CD14-positive monocyte (primary cell): Measurements from ENCODE around the gene PPP2R3C. TPM values are rescaled to one million over a fixed set of nuclear protein-coding genes. Genes with fewer than 3 reads are reported as not detected.
A peak's percentile ranks its signal among the peaks of the same experiment; 100 is the strongest.

Source experiments
- DNase-seq, 3 donors: peaks; one replicate each; pipeline ENCODE4 v3.0.0-alpha.2; 2011 to 2022
- H2AFZ ChIP-seq: 2 replicates; pipeline ENCODE4 v1.6.0; 2012; ENCODE audit warnings: mild to moderate bottlenecking, low read depth, low read length, inconsistent platforms; ENCODE audit not compliant: insufficient read depth, poor library complexity, severe bottlenecking
- H3K27ac ChIP-seq, 2 donors: 1 replicate in 1 of 2; 2 replicates in 1 of 2; pipeline ENCODE4 v1.5.1; 2012 to 2013; ENCODE audit warnings: low read length in 2 of 2, control low read depth in 1 of 2, inconsistent platforms in 1 of 2, low read depth in 1 of 2, mild to moderate bottlenecking in 1 of 2
- H3K27me3 ChIP-seq, 2 donors: one replicate each; pipeline versions ENCODE4 v1.6.0 to v1.6.1; 2011 to 2013; ENCODE audit warnings: low read length in 2 of 2; ENCODE audit not compliant: control insufficient read depth in 2 of 2, insufficient read depth in 2 of 2
- H3K36me3 ChIP-seq, 2 donors: replicated peaks in 1 of 2; 1 replicate in 1 of 2; 2 replicates in 1 of 2; pipeline versions ENCODE4 v1.5.1 to v1.6.1; 2012 to 2013; ENCODE audit warnings: low read length in 2 of 2, control low read depth in 1 of 2, inconsistent platforms in 1 of 2, mild to moderate bottlenecking in 1 of 2; ENCODE audit not compliant: insufficient read depth in 2 of 2, control insufficient read depth in 1 of 2
- H3K4me1 ChIP-seq, 2 donors: 1 replicate in 1 of 2; 2 replicates in 1 of 2; pipeline versions ENCODE4 v1.5.1 to v1.6.1; 2012 to 2013; ENCODE audit warnings: low read length in 2 of 2, control low read depth in 1 of 2, inconsistent platforms in 1 of 2, mild to moderate bottlenecking in 1 of 2, moderate library complexity in 1 of 2; ENCODE audit not compliant: insufficient read depth in 2 of 2, control insufficient read depth in 1 of 2
- H3K4me2 ChIP-seq: replicated peaks from 2 replicates; pipeline ENCODE3; 2012; ENCODE audit warnings: low read length, moderate library complexity, mild to moderate bottlenecking; ENCODE audit not compliant: poor library complexity, severe bottlenecking; ENCODE audit errors: extremely low read depth
- H3K4me3 ChIP-seq, 3 experiments: fragments of 200-600 bp in 1 of 3; sonication (generic) in 1 of 3; replicated peaks in 1 of 3; 1 replicate in 2 of 3; 2 replicates in 1 of 3; pipeline ENCODE4 v1.5.1; 2011 to 2013; ENCODE audit warnings: low read length in 3 of 3, mild to moderate bottlenecking in 3 of 3, control low read depth in 2 of 3, low read depth in 2 of 3, inconsistent platforms in 1 of 3, moderate library complexity in 1 of 3
- H3K79me2 ChIP-seq: 2 replicates; pipeline ENCODE4 v1.6.0; 2012; ENCODE audit warnings: mild to moderate bottlenecking, control low read depth, inconsistent platforms, low read length, moderate library complexity; ENCODE audit not compliant: insufficient read depth
- H3K9ac ChIP-seq: 2 replicates; pipeline ENCODE4 v1.6.0; 2017; ENCODE audit warnings: low read length, mild to moderate bottlenecking; ENCODE audit not compliant: insufficient read depth, poor library complexity, severe bottlenecking
- H3K9me3 ChIP-seq, 2 donors: replicated peaks in 1 of 2; 1 replicate in 1 of 2; 2 replicates in 1 of 2; pipeline versions ENCODE4 v1.5.1 to v1.6.1; 2012 to 2013; ENCODE audit warnings: low read length in 2 of 2, control low read depth in 1 of 2; ENCODE audit not compliant: control insufficient read depth in 1 of 2, insufficient read depth in 1 of 2
- H4K20me1 ChIP-seq: 2 replicates; pipeline ENCODE4 v1.6.0; 2012; ENCODE audit warnings: mild to moderate bottlenecking, low read length, control low read depth, moderate library complexity; ENCODE audit not compliant: insufficient read depth
- H3K27ac Mint-ChIP-seq, 7 donors: one replicate each; pipeline ENCODE4 v1.8.0; 2020; ENCODE audit warnings: mild to moderate bottlenecking in 7 of 7, mixed read lengths in 7 of 7, moderate library complexity in 6 of 7, inconsistent platforms in 2 of 7
- H3K27me3 Mint-ChIP-seq, 3 donors: one replicate each; pipeline ENCODE4 v1.8.0; 2021 to 2022; ENCODE audit warnings: low read depth in 3 of 3, mild to moderate bottlenecking in 3 of 3, mixed read lengths in 3 of 3, moderate library complexity in 3 of 3, inconsistent platforms in 1 of 3
- H3K36me3 Mint-ChIP-seq, 2 donors: one replicate each; pipeline ENCODE4 v1.8.0; 2020; ENCODE audit warnings: mixed read lengths in 2 of 2, inconsistent platforms in 1 of 2, mild to moderate bottlenecking in 1 of 2
- H3K4me1 Mint-ChIP-seq: one replicate; pipeline ENCODE4 v1.8.0; 2020; ENCODE audit warnings: mild to moderate bottlenecking, mixed read lengths
- H3K4me3 Mint-ChIP-seq, 2 donors: one replicate each; pipeline ENCODE4 v1.8.0; 2020; ENCODE audit warnings: mild to moderate bottlenecking in 2 of 2, mixed read lengths in 2 of 2, moderate library complexity in 1 of 2
- H3K9me3 Mint-ChIP-seq, 7 donors: one replicate each; pipeline ENCODE4 v1.8.0; 2020 to 2022; ENCODE audit warnings: mixed read lengths in 7 of 7, mild to moderate bottlenecking in 6 of 7, moderate library complexity in 6 of 7, inconsistent platforms in 2 of 7
- WGBS: methylation state at CpG from one replicate; pipeline ENCODE4 v1.1.5; 2013; ENCODE audit warnings: missing lambda C conversion rate; ENCODE audit not compliant: insufficient coverage; 5-methylcytosine and 5-hydroxymethylcytosine counted together
- intact Hi-C, 2 donors: fragments of 100-400 bp; cut with micrococcal nuclease; formaldehyde crosslinking; loops; one replicate each; pipeline versions ENCODE4 v1.15.0 to v1.15.1; 2023
- polyA plus RNA-seq, 3 donors: library from polyadenylated mRNA; depleted of rRNA in 1 of 3; unstranded in 2 of 3; stranded (reverse) in 1 of 3; fragments of 300-500 nt in 2 of 3; fragments of >200 nt in 1 of 3; fragmentation: Illumina TruSeq in 2 of 3; gene quantifications; 1 replicate in 2 of 3; 2 replicates in 1 of 3; pipeline ENCODE4 v1.2.3, GENCODE V29; 2012 to 2021
- TF ChIP-seq, protein P1 (sequence below): fragments of 200-600 bp; IDR thresholded peaks from one replicate; pipeline ENCODE4 v1.8.0; 2022; ENCODE audit warnings: antibody characterized with exemption, mild to moderate bottlenecking

The PPP2R3C gene
- polyA plus RNA-seq, 3 donors: 21.4 to 131 (median 122) TPM

DNA sequence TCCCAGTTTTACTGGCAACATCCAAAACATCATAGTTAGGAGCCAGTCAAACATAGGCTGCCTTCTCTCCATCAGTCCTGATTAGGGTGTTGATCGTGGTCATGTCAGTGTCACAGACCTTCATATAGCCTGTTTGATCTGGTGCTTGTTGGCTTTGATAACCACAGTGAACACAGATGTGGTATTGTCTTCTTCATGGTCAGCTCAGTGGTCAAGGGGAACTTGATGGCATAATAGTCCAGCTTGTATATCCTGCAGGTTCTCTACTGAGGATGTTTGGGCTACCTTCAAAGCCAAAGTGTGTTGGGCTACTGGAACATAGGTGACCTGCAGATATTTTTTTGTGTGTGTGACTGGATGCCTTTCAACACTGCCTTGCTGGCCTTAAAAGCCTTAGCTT lies 22.2 kb upstream of the PPP2R3C start:
- Mint-ChIP-seq H3K4me3 (no peak overlapping the region), H3K36me3 (peaks cover 26 to 54% of the 10 kb centered on the region in 2 donors)
- WGBS: 100% methylated on average over 1 of the region's 1 CpG

DNA sequence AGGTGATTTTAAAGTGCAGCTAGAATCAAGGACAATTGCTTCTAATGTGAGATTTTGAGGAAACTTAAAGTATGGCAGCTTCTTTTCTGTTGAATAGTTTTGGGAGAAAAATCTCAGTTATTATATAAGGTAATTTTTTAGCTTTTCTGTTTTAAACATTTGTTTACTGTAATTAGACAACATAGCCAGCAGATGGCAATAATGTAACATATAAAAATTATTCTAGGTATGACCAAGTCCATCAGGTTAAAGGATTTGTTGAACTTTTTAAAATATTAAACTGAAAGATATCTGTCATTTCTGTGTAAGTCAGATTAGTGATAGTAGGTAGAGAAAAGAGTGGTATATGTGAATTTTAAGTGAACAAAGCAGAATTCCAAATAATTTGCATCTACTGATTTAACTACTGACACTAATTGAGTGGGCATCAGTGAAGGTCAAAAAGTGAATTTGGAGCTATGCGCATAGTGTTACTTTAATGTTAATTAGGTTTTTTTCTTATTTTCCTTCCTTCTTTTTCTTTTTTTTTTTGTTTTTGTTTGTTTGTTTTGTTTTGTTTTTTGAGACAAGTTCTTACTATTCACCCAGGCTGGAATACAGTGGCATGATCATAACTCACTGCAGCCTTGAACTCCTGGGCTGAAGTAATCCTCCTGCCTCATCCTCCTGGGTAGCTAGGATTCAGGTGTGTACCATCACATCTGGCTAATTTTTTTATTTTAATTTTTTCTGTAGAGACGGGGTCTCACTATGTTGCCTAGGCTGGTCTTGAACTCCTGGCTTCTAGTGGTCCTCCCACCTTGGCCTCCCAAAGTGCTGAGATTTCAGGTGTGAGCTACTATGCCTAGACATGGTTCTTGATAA lies 19.2 kb upstream of the PPP2R3C start:
- H4K20me1 ChIP-seq: no peaks in the 10 kb centered on the region
- Mint-ChIP-seq H3K27me3 (no peaks in the 10 kb centered on the region), H3K4me3 (no peak overlapping the region), H3K36me3 (peaks cover 34 to 61% of the 10 kb centered on the region in 2 donors), H3K27ac (peak overlapping the region in 2 of 7 donors; percentile 31 to 42), H3K9me3 (peaks cover 0 to 2% (median 0%) of the 10 kb centered on the region in 7 donors), H3K4me1 (peaks cover 16% of the 10 kb centered on the region)
- no peak overlapping the region for H3K4me2 ChIP-seq
- no peaks in the 10 kb centered on the region for H3K27me3 ChIP-seq
- intact Hi-C loops: loop anchor here in 1 of 2 donors (5.0 kb wide), 1 partner anchor 276 kb away; no protein-coding TSS in a partner anchor
- TF ChIP-seq, protein P1, sequence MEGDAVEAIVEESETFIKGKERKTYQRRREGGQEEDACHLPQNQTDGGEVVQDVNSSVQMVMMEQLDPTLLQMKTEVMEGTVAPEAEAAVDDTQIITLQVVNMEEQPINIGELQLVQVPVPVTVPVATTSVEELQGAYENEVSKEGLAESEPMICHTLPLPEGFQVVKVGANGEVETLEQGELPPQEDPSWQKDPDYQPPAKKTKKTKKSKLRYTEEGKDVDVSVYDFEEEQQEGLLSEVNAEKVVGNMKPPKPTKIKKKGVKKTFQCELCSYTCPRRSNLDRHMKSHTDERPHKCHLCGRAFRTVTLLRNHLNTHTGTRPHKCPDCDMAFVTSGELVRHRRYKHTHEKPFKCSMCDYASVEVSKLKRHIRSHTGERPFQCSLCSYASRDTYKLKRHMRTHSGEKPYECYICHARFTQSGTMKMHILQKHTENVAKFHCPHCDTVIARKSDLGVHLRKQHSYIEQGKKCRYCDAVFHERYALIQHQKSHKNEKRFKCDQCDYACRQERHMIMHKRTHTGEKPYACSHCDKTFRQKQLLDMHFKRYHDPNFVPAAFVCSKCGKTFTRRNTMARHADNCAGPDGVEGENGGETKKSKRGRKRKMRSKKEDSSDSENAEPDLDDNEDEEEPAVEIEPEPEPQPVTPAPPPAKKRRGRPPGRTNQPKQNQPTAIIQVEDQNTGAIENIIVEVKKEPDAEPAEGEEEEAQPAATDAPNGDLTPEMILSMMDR: peak; percentile 69
- H3K27ac ChIP-seq: no peak overlapping the region
- H3K79me2 ChIP-seq: peaks cover 3% of the 10 kb centered on the region
- DNase-seq: peak in 2 of 3 donors; percentile 6 to 61
- no peak overlapping the region for H3K4me3 ChIP-seq
- no CpG with 5 or more reads among the region's 2 CpGs for WGBS
- H3K36me3 ChIP-seq: peaks cover 0 to 49% of the 10 kb centered on the region in 2 donors
- H2AFZ ChIP-seq: no peak overlapping the region
- H3K4me1 ChIP-seq: peaks cover 5 to 14% of the 10 kb centered on the region in 2 donors
- no peak overlapping the region for H3K9ac ChIP-seq
- H3K9me3 ChIP-seq: no peaks in the 10 kb centered on the region

More for the DNA sequence above, 22.2 kb upstream of the PPP2R3C start:
- no peak overlapping the region for H3K27ac ChIP-seq
- peaks cover 0 to 51% of the 10 kb centered on the region in 2 donors for H3K36me3 ChIP-seq
- H3K9me3 ChIP-seq: no peaks in the 10 kb centered on the region
- peaks cover 6% of the 10 kb centered on the region for H3K79me2 ChIP-seq
- Mint-ChIP-seq H3K27me3 (no peaks in the 10 kb centered on the region), H3K27ac (no peak overlapping the region), H3K4me1 (no peaks in the 10 kb centered on the region), H3K9me3 (peaks cover 0 to 5% (median 0%) of the 10 kb centered on the region in 7 donors)
- no peak overlapping the region for H3K4me3 ChIP-seq
- no peak overlapping the region for H2AFZ ChIP-seq
- no peak overlapping the region for H3K4me2 ChIP-seq
- TF ChIP-seq, protein P1: no peak
- peak overlapping the region; percentile 1 for H3K9ac ChIP-seq
- no peaks in the 10 kb centered on the region for H4K20me1 ChIP-seq
- intact Hi-C loops: loop anchor here in 1 of 2 donors (5.0 kb wide), 1 partner anchor 273 kb away; no protein-coding TSS in a partner anchor
- no peak for DNase-seq
- H3K27me3 ChIP-seq: no peaks in the 10 kb centered on the region
- H3K4me1 ChIP-seq: no peaks in the 10 kb centered on the region
